ENCODE data around the gene DISC1.
A peak's percentile ranks its signal among the peaks of the same experiment; 100 is the strongest.

DISC1 gene

GRCh38 chr1:232017057-232017456 lies 390.5 kb downstream of the DISC1 start:
- no peak for DNase-seq

- DNase-seq, result no peak
Measured at GRCh38 chr1:232017759-232018158, 391.2 kb downstream of the DISC1 start.

GRCh38 chr1:232018231-232019025 lies 391.8 kb downstream of the DISC1 start:
- DNase-seq, result no peak

GRCh38 chr1:232019026-232019340 lies 392.4 kb downstream of the DISC1 start:
- no peak for DNase-seq

- DNase-seq, result no peak
Measured at GRCh38 chr1:232020352-232020751, 393.8 kb downstream of the DISC1 start.

GRCh38 chr1:232029315-232029714 lies 402.7 kb downstream of the DISC1 start:
- no peak for DNase-seq

- DNase-seq, result no peak
Measured at GRCh38 chr1:232031156-232031555, 404.6 kb downstream of the DISC1 start.

- DNase-seq, result no peak
Measured at GRCh38 chr1:232033285-232033684, 406.7 kb downstream of the DISC1 start.

GRCh38 chr1:232034556-232034955 lies 408.0 kb downstream of the DISC1 start:
- DNase-seq, result no peak

- DNase-seq, result peak; percentile 94
Measured at GRCh38 chr1:232036181-232036933, 409.8 kb downstream of the DISC1 start.

GRCh38 chr1:232037774-232038388 lies 411.3 kb downstream of the DISC1 start:
- DNase-seq, result no peak

GRCh38 chr1:232038706-232039677 lies 412.4 kb downstream of the DISC1 start:
- DNase-seq, result peak; percentile 57

- DNase-seq, result no peak
Measured at GRCh38 chr1:232040260-232040659, 413.7 kb downstream of the DISC1 start.

- no peak for DNase-seq
Measured at GRCh38 chr1:232044728-232045127, 418.1 kb downstream of the DISC1 start.

GRCh38 chr1:232045139-232045994 lies 418.8 kb downstream of the DISC1 start:
- no peak for DNase-seq

- DNase-seq, result no peak
Measured at GRCh38 chr1:232046451-232047306, 420.1 kb downstream of the DISC1 start.

- no peak for DNase-seq
Measured at GRCh38 chr1:232047473-232047872, 420.9 kb downstream of the DISC1 start.

GRCh38 chr1:232048481-232048880 lies 421.9 kb downstream of the DISC1 start:
- no peak for DNase-seq

- DNase-seq, result no peak
Measured at GRCh38 chr1:232049335-232049734, 422.7 kb downstream of the DISC1 start.

GRCh38 chr1:232057217-232057895 lies 430.8 kb downstream of the DISC1 start:
- DNase-seq, result peak; percentile 87
